ENCODE data around the gene SLC18A2.

SLC18A2 gene

DNA sequence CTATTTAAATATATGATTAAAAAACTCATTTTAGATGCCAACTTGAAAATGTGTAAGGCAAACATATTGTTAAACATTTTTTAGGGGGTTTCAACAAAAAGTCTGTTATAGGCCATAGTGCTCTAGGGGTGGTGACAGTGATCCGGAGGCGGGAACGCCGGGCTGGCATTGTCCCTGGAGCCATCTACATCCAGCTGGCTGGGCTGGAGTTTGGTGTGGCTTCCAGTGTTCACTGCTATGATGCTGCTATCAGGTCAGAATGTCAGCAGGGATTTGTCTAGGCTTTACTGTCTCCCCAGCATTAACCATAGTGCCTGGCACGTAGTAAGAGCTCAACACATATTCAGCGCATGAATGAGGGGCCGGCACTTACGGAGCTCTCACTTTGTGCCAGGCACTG, 1.9 kb upstream of the SLC18A2 start:
- TF ChIP-seq ZFX (IDR thresholded peaks at IDR 0.05), result no peak
- TF ChIP-seq, protein P1, sequence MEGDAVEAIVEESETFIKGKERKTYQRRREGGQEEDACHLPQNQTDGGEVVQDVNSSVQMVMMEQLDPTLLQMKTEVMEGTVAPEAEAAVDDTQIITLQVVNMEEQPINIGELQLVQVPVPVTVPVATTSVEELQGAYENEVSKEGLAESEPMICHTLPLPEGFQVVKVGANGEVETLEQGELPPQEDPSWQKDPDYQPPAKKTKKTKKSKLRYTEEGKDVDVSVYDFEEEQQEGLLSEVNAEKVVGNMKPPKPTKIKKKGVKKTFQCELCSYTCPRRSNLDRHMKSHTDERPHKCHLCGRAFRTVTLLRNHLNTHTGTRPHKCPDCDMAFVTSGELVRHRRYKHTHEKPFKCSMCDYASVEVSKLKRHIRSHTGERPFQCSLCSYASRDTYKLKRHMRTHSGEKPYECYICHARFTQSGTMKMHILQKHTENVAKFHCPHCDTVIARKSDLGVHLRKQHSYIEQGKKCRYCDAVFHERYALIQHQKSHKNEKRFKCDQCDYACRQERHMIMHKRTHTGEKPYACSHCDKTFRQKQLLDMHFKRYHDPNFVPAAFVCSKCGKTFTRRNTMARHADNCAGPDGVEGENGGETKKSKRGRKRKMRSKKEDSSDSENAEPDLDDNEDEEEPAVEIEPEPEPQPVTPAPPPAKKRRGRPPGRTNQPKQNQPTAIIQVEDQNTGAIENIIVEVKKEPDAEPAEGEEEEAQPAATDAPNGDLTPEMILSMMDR (conservative IDR thresholded peaks at IDR 0.05), result no peak
- H3K27ac ChIP-seq, result no peak overlapping the region

DNA sequence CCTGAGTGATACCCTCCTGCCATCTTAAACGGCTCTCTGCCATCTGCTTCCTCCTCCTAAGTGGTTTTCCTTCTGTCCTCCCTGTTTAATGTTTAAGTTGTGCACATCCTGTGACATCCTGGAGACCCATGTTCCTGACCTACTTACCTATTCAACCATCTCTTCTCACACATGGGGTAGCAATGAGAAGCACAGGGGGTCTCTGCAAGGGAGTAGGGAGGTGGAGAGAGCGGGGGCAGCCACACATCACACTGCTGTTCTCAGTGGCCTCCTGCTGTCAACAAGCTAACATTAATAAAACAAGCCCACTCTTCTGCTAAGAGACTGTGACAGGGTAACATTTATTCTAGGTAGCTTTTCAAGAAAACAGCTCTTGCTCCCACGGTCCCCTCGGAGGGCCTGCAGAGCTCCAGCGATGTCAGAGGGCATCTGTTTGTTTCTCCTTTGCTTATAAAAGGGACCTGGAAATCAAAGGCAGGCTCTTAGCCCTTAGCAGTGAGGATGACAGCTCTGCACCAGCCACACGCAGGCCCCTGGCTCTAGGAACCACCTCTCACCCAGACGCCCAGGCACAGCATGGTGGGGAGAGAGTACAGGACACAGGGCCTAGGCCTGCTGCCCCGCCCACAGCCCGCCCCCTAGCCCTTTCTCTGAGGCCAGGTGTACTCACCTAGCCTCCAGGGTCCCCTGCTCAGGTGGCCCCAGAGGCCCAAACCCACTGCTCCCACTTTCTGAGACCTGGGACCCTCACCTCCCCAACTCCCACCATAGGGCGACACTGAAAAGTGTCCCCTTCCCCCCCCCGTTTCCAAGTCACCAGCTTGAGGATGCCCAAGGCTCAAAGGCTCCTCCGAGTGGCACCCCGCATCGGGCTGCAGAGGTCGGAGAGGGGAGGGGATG, 943 bp upstream of the SLC18A2 start:
- H3K27ac ChIP-seq, result no peak overlapping the region
- TF ChIP-seq, protein P1 (conservative IDR thresholded peaks at IDR 0.05), result no peak
- TF ChIP-seq ZFX (IDR thresholded peaks at IDR 0.05), result no peak

DNA sequence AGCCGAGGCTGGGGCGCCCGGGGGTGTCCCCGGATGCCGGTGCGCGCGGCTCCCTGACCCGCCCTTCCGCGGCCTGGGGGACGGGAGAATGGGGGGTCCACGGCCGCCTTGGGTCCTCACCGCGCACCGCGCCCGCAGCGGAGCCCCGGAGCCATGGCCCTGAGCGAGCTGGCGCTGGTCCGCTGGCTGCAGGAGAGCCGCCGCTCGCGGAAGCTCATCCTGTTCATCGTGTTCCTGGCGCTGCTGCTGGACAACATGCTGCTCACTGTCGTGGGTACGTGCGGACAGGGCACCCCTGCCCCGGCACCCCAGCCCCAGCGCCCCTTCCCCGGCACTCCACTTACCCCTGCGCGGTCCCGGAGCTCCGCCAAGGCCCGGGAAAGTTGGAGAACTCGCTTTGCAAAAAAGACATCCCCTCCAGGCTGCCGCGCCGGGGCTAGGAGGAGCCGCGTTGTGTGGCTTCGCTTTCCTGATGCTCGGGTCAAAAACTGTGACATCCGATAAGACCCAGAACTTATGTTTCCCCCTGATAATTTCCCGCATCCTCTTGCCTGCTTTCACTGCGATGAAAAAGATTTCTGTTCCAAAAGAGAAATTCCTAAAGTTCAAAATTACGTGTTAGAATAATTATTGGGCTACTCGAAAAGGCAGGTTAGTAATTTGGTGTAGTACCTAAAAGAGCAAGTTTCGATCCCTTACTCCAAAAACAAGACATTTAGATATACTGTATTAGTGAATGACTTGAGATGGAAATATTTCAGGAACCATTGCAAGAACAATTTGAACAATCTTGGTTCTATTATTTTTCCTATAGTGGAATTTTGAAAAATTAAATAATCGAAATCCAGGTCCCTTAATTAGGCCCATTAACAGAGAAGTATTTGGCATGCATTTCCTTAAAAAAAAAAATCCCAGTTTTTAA, 888 bp downstream of the SLC18A2 start:
- TF ChIP-seq ZFX (IDR thresholded peaks at IDR 0.05), result no peak
- TF ChIP-seq, protein P1 (conservative IDR thresholded peaks at IDR 0.05), result no peak
- H3K27ac ChIP-seq, result no peak overlapping the region

DNA sequence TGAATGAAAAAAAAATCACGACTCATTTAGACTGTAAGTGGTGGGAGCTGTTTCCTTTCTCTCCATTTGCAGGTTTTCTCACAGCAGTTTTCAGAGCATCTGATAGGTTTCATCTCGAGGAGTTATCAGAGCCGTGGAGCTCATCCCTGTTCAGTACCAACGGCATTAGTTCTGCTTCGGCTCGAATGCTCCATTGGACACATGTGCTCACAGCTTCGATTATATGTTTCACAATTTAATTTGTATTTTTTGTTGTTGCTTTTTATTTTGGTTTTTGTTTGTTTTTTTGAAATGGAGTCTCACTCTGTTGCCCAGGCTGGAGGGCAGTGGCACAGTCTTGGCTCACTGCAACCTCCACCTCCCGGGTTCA, 1.5 kb downstream of the SLC18A2 start:
- H3K27ac ChIP-seq, result no peak overlapping the region
- TF ChIP-seq ZFX (IDR thresholded peaks at IDR 0.05), result no peak
- TF ChIP-seq, protein P1 (conservative IDR thresholded peaks at IDR 0.05), result no peak

DNA sequence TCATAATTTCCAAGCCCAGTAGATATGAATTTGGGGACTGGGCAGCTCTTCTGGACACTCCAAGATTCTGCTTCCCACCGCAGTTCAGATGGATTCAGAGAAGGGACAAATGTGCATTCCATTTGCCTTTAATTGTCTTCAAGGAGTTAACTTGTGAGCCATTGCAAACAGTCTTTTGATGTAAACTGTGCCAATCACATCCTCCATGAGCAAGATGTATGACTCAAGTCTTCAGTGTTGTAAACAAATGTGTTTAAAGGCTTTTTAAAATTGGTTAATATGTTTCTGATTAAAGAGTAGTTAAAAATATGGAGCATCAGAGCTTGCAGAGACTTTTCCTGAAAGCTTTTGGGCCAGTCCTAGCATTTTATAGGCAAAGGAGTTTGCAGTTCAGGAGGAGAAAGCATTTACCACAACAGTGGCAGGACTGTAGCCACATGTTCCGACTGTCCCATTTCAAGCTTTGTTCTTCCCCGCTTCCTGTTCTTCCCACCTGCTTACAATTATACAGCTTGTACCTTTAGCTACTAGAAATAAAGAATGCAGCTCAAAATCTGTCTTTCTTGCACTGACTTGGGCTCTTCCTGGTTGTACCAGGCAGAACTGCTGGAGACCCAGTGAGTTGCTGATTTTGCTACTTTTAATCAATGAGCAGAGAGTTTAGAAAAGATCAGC, 6.2 kb downstream of the SLC18A2 start:
- H3K27ac ChIP-seq, result no peak overlapping the region
- TF ChIP-seq ZFX (IDR thresholded peaks at IDR 0.05), result no peak
- TF ChIP-seq, protein P1 (conservative IDR thresholded peaks at IDR 0.05), result no peak

DNA sequence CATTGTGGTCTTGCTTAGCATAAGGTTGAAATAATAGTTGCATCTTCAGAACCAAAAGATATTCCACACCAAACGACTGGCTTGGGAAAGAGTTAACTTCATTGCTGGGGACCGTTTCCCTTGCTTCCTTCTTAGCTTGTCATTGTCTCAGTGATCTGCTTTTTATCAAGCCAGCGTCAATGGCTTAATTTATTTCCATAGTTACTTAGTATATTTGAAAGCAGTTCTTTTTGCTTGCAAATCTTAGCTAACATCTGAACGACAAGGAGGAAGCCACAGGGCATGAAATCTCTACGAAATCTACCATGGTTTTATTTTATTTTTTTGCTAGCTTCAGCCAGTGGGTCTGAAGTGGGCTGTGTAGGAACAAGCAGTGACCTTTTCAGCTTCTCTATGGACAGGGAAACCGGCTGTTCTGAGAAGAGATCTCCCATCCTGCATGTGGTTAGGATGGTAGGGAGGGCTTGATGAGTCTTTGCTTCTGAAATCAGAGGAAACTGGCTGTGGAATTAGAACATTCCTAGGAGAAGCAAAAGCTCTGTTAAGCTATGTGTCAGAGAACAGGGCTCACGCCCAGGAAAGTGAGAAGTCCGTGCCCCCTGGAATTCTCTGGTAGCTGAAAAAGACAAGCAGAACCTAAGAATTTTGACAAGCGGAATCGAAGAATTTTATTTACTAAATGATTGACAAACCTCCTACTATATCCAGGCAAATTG, 8.0 kb downstream of the SLC18A2 start:
- H3K27ac ChIP-seq, result no peak overlapping the region
- TF ChIP-seq ZFX (IDR thresholded peaks at IDR 0.05), result no peak
- TF ChIP-seq, protein P1 (conservative IDR thresholded peaks at IDR 0.05), result no peak

All from C4-2B (cell line).